ENCODE results near the gene SPACA9.

Gene SPACA9

DNA sequence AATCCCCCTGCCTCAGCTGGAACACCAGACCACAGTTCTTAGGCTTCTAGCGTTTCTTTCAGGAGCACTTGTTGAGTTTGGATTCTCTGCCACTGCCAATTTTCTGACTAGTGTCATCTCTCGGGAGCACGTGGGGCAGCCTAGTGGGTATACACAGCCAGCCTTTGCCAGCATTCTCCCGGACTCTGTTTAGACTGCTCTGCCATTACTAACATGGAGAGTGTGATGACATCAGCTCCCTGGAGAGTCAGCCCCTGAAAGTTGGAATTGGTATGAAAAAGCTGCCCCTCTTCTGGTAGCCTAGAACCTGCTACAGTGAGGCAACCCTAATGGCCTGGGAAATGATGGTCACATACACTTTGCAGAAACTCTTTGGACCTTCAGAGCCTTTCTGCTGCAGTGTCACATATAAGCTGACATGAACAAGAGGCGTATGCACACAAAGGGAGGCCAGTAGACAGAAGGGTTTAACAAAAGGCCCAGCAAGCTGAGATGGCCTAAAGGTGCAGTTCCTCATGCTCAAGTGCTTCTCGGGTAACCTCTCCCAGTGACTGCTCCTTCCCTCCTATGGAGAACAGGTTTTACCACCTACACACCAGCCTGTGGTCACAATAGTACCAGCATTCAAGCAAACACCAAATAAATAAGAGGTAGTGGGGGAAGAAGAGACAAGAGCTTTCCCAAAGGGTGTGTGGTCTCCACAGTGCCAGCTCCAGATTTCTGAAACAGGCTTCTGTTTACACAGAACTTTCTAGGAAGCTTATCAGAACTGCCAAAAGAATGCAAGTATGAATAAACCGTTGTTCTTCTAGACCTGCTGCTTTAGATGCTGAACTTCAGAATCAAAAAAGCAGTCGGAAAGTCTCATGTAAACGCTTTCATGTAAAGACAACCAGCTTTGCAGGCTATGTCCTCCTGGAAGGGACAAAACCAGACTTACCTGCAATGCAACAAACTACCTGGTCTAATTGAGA is 16.5 kb downstream of the SPACA9 start:
- no peak for DNase-seq

GRCh38 chr9:132896264-132896663 is 17.6 kb downstream of the SPACA9 start:
- DNase-seq = no peak

GRCh38 chr9:132896906-132897305 is 18.2 kb downstream of the SPACA9 start:
- no peak for DNase-seq

GRCh38 chr9:132898051-132898450 is 19.4 kb downstream of the SPACA9 start:
- DNase-seq = no peak

DNA sequence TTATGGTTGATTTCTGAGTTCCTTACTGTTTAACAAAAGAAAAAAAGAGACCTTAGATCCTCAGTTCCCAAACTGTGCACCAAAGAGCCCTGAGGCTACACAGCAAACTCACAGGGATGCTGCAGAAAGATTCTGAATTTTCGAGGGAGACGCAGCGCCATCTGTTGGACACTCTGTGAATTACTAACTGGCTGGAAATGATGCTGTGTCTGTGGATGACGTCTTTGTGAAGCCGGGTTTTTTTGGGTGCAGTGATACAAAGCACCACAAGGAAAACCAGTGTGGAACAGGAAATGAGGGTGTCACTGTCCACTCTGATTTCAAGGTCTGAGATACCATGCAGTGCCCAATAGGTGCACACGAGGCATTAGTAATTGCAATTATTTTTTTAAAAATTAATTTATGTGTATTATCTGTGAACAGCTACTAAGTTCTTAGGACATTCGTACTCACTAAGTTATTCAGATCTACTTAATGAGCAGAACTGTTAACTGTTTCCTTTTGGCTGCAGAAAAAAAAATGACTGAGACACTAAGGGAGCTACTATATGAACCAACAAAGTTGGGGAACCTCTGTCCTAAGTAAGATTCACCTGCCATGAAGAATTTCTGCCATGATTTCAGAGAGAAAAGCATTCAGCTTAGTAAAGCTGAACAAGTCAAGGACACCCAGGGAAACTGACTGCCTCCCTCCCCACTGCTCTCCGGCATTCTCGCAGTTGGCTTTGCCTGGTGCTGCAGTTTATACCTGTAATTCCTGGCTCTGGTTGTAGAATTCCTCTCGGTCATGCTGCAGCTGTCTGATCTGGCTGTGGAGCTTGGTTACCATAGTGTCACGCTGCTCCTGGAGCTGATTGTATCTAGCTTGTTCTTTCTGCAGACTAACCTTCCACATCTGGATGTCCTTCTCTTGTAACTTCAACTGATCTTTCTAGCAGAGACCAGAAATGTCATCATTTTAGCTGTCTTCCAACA is 23.4 kb downstream of the SPACA9 start:
- peak; percentile 82 for DNase-seq

GRCh38 chr9:132903574-132904492 is 25.1 kb downstream of the SPACA9 start:
- DNase-seq = no peak

DNA sequence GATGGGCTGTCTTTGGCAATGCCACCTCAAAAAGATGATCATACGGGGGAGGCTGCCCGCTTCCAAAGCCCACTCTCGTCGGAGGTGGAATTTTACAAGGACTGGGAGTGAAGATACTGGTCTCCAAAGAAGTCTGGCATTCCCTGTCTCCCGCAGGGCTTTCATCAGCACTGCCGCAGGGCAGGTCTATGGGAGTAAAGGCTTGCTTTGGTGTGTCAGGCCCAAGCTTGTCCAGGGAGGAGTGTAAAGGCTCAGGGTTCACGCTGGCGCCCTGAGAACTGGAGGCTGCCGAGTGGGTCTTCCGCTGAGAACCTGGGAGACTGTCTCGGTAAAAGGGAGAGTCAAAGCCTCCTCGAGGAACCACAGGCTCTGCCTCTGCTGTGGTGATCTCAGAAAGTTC is 27.0 kb downstream of the SPACA9 start:
- DNase-seq = no peak

DNA sequence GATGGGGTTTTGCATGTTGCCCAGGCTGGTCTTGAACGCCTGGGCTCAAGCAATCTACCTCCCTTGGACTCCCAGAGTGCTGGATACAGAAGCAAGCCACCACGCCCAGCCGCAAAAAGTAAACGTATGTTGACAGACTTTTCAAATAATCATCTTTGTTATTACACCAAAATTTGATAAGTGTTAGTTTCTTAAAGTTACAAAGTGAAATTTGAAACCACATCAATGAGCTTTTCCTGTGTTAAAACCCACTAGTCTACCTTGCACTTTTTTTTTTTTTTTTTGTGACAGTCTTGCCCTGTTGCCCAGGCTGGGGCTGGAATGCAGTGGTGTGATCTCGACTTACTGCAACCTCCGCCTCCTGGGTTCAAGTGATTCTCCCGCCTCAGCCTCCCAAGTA is 29.9 kb downstream of the SPACA9 start:
- no peak for DNase-seq

DNA sequence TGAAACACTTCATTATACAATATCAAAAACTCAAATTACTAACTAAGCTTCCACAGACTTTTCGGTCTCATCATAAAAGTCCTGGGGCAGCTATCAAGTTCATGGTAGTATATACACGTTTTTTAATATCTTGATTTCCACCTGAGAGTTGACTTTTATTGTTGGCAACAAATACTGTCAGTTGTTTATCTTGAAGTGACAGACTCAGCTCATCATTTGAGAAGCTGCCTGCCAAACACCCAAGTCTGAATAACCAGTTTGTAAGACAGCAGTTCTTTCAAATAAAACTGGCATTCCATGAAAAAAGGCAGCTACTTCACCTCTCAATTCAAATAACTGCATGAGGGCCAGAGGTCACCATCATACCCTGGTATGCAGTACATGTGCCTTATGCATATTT is 30.6 kb downstream of the SPACA9 start:
- DNase-seq = no peak

DNA sequence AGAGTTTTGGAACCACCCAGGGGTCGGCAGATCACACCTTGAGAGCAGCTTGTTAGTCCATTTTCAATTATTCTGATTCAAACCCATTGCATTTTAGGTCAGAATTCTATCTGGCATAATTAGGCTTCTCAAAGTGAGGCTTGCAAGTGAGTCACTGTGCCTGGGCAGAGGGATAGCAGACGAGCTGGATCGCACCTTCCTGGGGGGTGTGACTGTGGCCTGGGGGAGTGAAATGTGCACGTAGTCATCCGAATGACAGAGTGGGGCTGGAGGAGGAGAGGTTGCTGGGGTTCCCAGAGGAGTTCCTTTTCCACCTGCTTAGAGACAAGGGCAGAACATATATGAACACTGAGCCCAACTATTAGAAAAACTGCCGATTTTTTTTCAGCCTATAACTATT is 31.7 kb downstream of the SPACA9 start:
- no peak for DNase-seq

DNA sequence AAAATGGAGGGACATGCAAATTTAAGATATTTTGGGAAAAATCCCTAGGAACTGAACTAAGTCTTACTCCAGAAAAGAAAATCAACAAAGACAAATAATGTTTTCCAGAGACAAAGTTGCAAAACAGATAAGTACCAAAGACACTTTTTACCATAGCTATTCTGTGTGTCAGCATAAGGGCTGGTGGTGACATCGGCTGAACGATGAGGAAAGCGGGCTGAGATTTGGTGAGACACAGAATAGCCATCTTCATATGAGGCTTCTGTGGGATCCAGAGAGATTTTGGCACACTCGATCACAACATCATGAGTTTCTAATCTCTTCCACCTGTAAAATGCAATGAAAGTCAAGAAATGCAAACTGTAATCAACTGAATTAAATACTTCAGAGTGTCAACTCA is 33.4 kb downstream of the SPACA9 start:
- DNase-seq = no peak

GRCh38 chr9:132914924-132915323 is 36.2 kb downstream of the SPACA9 start:
- DNase-seq = no peak

DNA sequence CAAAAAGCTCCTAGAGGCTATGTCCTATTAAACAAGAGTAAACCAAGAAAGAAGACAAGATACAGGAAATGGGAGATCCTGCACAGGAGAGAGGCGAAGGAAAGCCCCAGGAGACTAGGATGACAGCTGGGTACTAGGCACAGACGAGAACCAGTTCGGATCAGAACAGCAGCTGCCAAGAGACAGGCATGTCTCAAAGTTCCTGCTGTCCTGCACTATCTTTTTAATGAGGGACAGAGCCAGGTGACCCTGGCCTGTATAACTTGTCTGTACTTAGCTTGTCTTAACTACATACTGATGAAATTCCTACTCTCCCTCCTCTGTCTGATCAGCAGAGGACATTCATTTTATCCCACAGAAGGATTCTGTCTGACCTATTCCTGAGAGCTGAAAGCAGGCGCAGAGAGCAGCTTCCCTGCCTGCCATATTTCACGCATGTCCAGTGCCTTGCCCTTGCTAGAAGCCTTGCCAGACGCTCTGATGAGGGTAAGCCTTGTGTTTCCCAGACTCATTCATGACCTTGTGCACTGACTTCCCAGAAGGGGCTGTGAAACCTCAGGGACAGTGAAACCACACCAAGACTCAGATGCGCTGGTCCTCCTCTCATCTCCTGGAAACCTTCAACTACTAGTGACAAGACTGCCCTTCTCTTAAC is 41.0 kb downstream of the SPACA9 start:
- no peak for DNase-seq

DNA sequence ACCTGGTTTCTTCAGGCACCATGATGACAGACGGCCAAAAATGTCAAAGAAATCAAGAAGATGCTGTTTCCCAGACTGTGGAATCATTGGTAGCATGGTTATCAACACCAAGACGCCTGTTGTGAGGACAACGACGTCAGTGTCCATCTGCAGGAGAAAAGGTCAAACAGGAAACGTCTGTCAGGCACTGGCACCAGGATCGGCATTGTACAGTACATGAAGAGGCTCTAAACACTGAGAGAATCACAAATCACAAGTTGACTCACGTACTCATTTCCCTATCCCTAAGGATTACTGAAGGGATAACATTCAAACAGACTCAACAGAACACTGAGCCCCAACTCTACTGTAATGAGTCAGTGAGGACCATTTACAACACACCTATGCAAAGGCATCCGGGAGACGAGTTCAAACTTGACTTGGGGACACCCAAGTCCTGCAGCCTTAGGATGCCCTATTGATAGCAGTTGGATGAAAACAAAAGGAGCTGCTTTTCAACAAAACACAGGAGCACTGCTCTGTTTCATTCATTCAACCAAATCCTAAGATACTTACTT is 44.7 kb downstream of the SPACA9 start:
- DNase-seq = no peak

DNA sequence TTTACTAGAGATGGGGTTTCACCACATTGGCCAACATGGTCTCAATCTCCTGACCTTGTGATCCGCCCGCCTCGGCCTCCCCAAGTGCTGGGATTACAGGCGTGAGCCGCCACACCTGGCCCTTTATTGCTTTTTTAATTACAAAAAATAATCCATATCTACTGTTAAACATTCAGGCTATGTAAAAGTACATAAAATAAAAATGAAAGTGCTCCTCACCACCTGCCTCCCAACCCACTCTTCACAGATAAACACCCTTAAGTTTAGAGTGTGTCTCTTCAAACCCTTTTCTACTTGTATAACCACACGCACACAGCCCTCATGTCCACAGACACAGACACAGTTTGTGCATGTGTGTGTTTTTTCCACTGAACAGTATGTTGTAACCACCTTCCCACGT is 49.0 kb downstream of the SPACA9 start:
- no peak for DNase-seq

- no peak for DNase-seq
Observed at GRCh38 chr9:132931178-132931735, 52.6 kb downstream of the SPACA9 start.

DNA sequence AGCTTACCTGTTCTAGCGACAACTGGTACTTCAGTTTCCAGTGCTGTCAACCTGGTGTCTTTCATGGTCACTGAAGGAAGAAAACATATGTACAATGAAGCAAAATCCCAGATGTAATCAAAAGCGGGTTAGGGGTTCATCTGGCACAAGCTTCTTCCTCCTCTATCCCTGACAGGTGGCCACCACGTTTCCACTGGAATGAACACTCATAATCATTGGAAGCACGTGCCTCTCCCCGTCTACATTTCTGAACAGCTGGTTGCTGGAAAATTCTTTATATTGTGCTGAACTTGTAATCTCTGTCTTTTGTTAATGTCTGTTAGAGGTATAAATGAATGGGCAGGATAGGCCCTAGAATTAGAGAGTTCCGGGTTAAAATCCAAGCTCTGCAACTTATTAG is 56.3 kb downstream of the SPACA9 start:
- no peak for DNase-seq

- DNase-seq = no peak
Observed at GRCh38 chr9:132937463-132937901, 58.8 kb downstream of the SPACA9 start.

DNA sequence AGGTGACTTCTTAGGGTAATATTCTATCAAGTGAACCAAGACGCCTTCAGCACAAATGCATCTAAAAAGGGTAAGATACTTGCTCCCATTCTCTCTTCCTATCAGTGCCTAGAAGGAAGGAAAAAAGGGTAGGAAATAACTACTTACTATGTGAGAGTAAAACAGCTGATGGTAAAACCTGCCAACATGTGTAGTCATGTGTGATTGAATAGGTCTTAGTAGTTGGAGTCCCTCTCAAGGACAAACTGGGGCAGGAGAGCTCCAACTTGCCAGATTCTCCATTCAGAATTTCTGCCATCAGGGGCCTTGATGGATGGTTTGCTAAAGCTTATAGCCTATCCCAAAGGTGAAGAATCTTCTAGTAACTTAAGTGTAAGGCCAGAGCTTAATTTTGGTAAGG is 60.5 kb downstream of the SPACA9 start:
- DNase-seq = no peak

Data from right forelimb (tissue), 1 donor.